GM19324 (cell line): Measurements from ENCODE around the gene CDC37.

Experiments
- ATAC-seq: cut with Tn5 transposase; IDR thresholded peaks from one replicate; pipeline ENCODE4 v1.9.1; 2021; ENCODE audit warnings: mild to moderate bottlenecking, moderate library complexity; ENCODE audit not compliant: unreplicated experiment, low FRiP score

The CDC37 gene

GRCh38 chr19:10363789-10364281 lies 39.5 kb downstream of the CDC37 start:
- no peak for ATAC-seq

- no peak for ATAC-seq
Observed at GRCh38 chr19:10362259-10362658, 41.1 kb downstream of the CDC37 start.

- no peak for ATAC-seq
Observed at GRCh38 chr19:10361569-10362011, 41.8 kb downstream of the CDC37 start.

- no peak for ATAC-seq
Observed at GRCh38 chr19:10356431-10356830, 46.9 kb downstream of the CDC37 start.

- ATAC-seq: no peak
Observed at GRCh38 chr19:10353793-10354391, 49.5 kb downstream of the CDC37 start.

- ATAC-seq: no peak
Observed at GRCh38 chr19:10352764-10353671, 50.3 kb downstream of the CDC37 start.

- ATAC-seq: no peak
Observed at GRCh38 chr19:10346509-10346908, 56.8 kb downstream of the CDC37 start.

GRCh38 chr19:10344780-10345179 lies 58.6 kb downstream of the CDC37 start:
- no peak for ATAC-seq

GRCh38 chr19:10343495-10343894 lies 59.8 kb downstream of the CDC37 start:
- no peak for ATAC-seq
